GM10847 (cell line): Measurements from ENCODE around the gene NUP210L.

Experiments
- POLR2A ChIP-seq: IDR thresholded peaks from 2 replicates; pipeline ENCODE4 v1.6.1; 2011; ENCODE audit not compliant: insufficient read length; ENCODE audit errors: extremely low read depth

The NUP210L gene

DNA sequence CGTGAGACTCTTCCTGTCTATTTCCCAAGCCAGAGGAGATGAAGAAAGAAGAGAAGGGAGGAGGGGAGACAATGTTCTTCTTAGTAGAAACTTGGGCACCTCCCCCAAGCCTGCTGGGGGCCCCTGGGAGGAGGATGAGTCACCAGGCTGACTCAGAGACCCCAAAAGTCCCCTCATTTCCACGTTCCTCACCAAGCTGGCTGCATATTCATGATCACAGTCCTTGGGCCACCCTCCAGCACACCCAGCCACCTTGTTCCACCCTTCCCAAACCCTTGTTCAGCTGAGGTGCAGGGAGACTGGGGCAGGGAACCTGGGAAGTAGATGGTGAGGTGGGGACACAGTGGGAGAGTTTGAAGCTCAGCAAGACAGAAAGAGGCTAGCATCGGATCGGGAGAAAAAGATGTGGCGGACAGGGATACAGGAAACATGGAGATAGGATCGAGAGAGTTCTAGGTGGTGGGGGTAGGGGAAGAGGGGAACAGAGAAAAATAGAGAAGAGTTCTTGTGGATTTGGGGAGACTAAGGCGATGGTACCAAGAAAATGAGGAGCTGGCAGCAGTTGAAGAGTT lies 169.4 kb downstream of the NUP210L start:
- TF ChIP-seq POLR2A: no peak

DNA sequence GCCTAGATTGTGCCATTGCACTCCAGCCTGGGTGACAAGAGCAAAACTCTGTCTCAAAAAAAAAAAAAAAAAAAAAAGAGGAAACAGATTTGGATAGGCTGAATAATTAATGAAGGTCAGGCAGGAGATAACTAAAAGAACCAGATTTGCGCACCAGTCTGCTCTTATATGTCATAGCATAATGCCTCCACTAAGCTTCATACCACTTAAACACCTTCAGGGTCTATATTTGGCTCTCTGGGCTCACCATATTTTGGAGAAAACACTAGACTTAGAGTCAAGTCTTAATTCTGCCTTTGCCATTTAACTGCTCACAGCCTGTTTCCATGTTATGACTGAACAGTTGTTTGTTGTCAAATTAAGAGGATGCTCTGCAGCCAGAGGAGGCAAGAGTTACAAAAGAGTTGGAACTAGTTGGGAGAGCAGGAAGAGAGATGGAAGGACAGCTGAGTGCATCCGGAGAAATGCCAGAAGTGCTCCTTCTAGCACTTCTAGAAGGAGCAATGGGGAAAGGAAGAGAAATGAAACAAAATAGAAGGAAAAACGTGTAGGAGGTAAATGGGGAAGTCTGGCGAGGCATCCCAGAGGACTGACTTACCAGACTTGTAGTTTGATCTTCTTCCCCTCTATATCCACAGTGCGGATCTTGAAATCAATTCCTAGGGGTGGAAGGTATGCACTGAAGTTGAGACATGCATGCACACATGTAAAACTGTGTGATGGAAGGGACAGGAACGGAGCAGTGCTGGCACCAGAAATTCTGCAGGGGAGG lies 170.6 kb downstream of the NUP210L start:
- no peak for TF ChIP-seq POLR2A

GRCh38 chr1:153978274-153978909 lies 176.5 kb downstream of the NUP210L start:
- TF ChIP-seq POLR2A: no peak

GRCh38 chr1:153977250-153978240 lies 177.3 kb downstream of the NUP210L start, which contains the start of gene JTB:
JTB (minus strand) TSS chr1:153977674; CDS start chr1:153977252, 422 bp downstream.
- peak; percentile 87 for TF ChIP-seq POLR2A

GRCh38 chr1:153976819-153977249 lies 178.0 kb downstream of the NUP210L start:
- no peak for TF ChIP-seq POLR2A

- TF ChIP-seq POLR2A: no peak
Observed at GRCh38 chr1:153973525-153973924, 181.3 kb downstream of the NUP210L start.

DNA sequence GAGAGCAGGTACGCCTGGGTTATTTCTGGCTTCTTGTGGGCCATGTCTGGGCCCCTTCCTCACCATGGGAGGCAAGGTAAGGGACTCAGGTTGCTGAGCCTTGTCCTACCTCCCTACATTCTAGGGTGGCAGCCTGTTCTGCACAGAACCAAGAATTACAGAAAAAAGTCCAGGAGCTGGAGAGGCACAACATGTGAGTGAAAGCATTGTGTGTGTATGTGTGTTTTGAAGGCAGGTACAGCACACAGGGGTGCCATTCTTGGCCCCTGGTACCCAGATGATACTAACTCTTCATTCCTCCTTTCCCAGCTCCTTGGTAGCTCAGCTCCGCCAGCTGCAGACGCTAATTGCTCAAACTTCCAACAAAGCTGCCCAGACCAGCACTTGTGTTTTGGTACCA lies 181.8 kb downstream of the NUP210L start:
- no peak for TF ChIP-seq POLR2A

GRCh38 chr1:153970346-153970745 lies 184.5 kb downstream of the NUP210L start:
- TF ChIP-seq POLR2A: no peak

GRCh38 chr1:153968972-153969371 lies 185.9 kb downstream of the NUP210L start:
- no peak for TF ChIP-seq POLR2A

- no peak for TF ChIP-seq POLR2A
Observed at GRCh38 chr1:153968408-153968807, 186.5 kb downstream of the NUP210L start.

DNA sequence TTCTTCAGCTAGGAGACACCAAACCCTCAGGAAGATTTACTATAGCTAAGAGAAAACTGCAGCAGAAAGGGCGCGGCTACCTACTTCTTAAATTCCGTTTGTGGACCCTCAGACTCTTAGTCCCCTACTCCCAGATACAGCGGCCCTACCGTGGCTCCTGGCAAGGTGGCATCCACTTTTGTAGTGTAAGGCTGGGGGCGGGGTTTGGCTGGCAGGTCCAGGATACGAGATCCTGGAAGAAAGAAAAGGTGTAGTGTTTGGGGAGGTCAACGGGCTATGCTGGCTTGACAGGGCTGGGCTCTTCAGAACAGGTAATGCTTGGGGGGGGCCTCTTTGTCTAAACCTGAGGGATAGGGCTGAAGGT lies 186.9 kb downstream of the NUP210L start:
- no peak for TF ChIP-seq POLR2A

DNA sequence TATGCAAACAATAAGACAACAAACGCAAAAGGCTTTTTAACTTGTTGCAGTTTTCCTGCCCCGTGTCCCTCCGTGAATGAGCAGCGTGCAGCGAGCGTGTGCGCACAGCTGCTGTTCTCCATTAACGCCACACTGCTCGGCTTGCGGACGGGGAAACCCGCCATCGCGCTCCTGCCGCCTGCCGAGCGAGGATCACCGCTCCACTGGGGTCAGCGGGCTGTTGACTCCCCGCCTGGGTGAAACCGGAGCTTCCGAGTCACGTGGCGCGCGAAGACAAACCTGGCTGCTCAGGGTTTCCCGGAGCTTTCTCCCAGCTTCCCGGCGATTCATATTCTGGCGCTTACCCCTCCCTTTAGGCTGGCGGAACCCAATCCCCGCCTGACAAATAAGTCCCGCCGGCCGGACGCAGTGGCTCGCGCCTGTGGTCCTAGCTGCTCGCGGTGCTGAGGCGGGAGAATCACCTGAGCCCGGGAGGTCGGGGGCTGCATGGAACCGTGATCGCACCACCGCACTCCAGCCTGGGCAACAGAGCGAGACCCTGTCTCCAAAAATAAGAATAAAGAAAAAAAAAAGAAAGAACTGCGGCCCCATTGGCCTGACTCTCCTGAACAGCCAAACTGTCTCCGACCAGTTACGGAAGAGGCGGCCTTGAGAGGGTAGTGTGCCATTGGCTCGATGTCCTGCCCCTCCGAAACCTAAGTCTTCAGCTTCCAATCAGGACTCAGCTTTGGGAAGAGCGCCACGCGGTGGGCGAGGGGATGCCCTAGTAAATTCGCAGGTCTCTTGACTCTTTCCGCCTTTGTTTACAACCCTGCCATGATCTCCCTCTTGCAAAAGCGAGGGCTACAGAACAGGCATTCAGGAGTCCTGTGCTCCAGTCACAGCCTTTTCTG lies 187.5 kb downstream of the NUP210L start, which contains the start of gene CREB3L4:
TSS of gene CREB3L4 (plus strand) at position 796 of the 893 bp plus-strand sequence. CDS start 624 bp downstream, outside the sequence.
- peak; percentile 69 for TF ChIP-seq POLR2A

DNA sequence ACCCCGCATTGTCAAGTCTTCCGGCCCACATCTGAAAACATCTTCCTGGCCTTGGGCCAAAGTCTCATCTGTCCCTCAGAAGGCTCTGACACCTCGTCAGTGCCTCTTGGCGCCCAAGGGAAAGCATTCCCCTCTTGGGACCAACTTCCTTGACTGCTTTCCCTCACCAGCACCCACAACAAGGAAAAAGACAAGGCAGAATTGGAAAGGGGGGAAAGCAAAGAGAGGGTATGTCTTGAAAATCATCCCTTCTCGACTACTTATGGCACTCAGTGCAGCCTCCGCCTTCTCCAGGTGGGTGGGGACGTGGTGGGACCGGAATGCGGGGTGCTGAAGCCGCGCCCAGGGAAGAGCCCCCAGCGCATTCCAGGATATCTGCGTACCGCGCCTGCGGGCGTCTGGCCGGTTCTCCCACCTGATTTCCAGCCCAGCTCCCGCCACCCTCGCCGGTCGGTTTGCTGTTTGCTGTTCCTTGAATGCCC lies 191.0 kb downstream of the NUP210L start:
- no peak for TF ChIP-seq POLR2A
